Smooth muscle cell of bladder (primary cell): ENCODE results near the gene CRP. TPM values are rescaled to one million over a fixed set of nuclear protein-coding genes. Genes with fewer than 3 reads are reported as not detected.

Experiments
- total RNA-seq: library from RNA; depleted of rRNA; stranded (reverse); fragments of >200 nt; gene quantifications from 2 replicates; pipeline ENCODE4 v1.2.3, GENCODE V29; 2014

CRP gene
- not detected in 2 replicates for total RNA-seq

GRCh38 chr1:159714529-159714928 lies at the start of gene CRP:
CRP (minus strand) TSS chr1:159714589; CDS start chr1:159714485, 104 bp downstream.

Other genes starting within 250 kb of the CRP start
- gene OR10J5, start 178.6 kb downstream of the CRP start, total RNA-seq = not detected in 2 replicates
- gene APCS, start 126.8 kb downstream of the CRP start, total RNA-seq = not detected in 2 replicates
- gene DUSP23, start 66.4 kb upstream of the CRP start, total RNA-seq = 10.5 and 12.0 TPM in 2 replicates
- not detected in 2 replicates for gene FCRL6, start 87.8 kb upstream of the CRP start, total RNA-seq
- gene SLAMF8, start 112.3 kb upstream of the CRP start, total RNA-seq = not detected in 2 replicates
- gene VSIG8, start 148.1 kb upstream of the CRP start, total RNA-seq = not detected in 2 replicates
- gene CFAP45, start 185.6 kb upstream of the CRP start, total RNA-seq = 0.46 and 0.85 TPM in 2 replicates
- gene TAGLN2, start 210.9 kb upstream of the CRP start, total RNA-seq = 134 and 204 TPM in 2 replicates
- under 0.01 TPM in 1 of 2 replicates, not detected in the other for gene IGSF9, start 231.0 kb upstream of the CRP start, total RNA-seq
- gene SLAMF9, start 239.6 kb upstream of the CRP start, total RNA-seq = 0.28 and 0.46 TPM in 2 replicates